ENCODE data around the gene GCGR. TPM values are rescaled to one million over a fixed set of nuclear protein-coding genes. Genes with fewer than 3 reads are reported as not detected.

The GCGR gene
- total and polyA plus RNA-seq, 2 of the 13 experiments (the other 11 are each of a cell fraction or from before 2014, with no cell fraction given): 0.04 to 0.13 TPM

DNA sequence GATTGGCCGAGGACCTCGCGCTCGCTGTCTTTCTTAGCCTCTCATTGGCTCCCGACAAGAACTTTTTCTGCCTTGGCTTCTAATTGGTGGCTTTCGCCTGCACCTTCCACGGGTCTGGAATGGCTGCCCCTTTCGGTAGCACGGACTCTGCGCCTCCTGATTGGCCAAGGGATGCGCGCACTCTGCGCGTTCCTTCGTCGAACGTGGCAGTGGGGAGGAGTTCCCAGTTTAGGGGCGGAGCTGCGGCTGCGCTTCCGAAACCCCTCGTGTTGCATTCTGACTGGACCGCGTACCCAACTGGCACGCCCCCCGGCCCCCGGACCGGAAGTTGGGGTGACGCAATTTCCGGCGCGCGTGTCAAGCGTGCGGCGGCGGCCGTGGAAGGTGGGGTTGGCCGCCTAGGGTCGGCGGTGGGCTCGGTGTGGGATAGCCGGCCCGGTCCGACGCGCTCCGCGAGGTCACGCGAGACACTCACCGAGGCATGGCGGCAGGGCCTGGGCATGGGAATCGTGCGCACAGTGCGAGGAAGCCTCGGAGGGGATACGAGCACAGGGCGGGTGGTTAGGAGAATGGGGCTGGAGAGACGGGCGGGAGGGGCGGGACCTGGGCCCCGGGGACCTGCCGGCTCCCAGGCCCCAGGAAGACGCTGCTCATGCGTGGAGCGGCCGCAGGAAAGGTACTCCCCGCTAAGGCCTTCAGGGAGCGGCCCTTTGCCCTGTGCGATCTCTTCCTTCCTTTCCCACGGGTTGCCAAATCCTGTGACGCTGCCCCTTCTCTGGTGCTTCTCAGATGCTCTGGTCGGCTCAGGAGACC is 57.0 kb downstream of the GCGR start (continued):
- TF ChIP-seq ZNF570 (CRISPR knock-in tag; IDR thresholded peaks at IDR 0.05; ENCODE audit: borderline replicate concordance) (no peak), ZSCAN20 (CRISPR knock-in tag; IDR thresholded peaks at IDR 0.05; ENCODE audit: borderline replicate concordance) (no peak), ZKSCAN8 (CRISPR knock-in tag; IDR thresholded peaks at IDR 0.05; ENCODE audit: borderline replicate concordance) (peak; percentile 15; the same call in 1 of the 2 replicates), ZNF781 (CRISPR knock-in tag; IDR thresholded peaks at IDR 0.05; ENCODE audit: borderline replicate concordance, not compliant biosample characterization) (peak; percentile 12), BRD4 (CRISPR knock-in tag; IDR thresholded peaks at IDR 0.05) (peak; percentile 99), NFE2 (CRISPR knock-in tag; IDR thresholded peaks at IDR 0.05) (no peak), GLI4 (CRISPR knock-in tag; IDR thresholded peaks at IDR 0.05; ENCODE audit: borderline replicate concordance) (peak; percentile 94), PPARG (CRISPR knock-in tag; conservative IDR thresholded peaks at IDR 0.05) (peak; percentile 49), ZNF589 (CRISPR knock-in tag; conservative IDR thresholded peaks at IDR 0.05) (peak; percentile 96), NCOA5 (CRISPR knock-in tag; IDR thresholded peaks at IDR 0.05) (no peak), STAT5B (CRISPR knock-in tag; IDR thresholded peaks at IDR 0.05) (peak; percentile 87; the same call in 1 of the 2 replicates)
- TF ChIP-seq, protein P1, sequence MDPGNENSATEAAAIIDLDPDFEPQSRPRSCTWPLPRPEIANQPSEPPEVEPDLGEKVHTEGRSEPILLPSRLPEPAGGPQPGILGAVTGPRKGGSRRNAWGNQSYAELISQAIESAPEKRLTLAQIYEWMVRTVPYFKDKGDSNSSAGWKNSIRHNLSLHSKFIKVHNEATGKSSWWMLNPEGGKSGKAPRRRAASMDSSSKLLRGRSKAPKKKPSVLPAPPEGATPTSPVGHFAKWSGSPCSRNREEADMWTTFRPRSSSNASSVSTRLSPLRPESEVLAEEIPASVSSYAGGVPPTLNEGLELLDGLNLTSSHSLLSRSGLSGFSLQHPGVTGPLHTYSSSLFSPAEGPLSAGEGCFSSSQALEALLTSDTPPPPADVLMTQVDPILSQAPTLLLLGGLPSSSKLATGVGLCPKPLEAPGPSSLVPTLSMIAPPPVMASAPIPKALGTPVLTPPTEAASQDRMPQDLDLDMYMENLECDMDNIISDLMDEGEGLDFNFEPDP (CRISPR knock-in tag; conservative IDR thresholded peaks at IDR 0.05): no peak
- TF ChIP-seq, protein P2, sequence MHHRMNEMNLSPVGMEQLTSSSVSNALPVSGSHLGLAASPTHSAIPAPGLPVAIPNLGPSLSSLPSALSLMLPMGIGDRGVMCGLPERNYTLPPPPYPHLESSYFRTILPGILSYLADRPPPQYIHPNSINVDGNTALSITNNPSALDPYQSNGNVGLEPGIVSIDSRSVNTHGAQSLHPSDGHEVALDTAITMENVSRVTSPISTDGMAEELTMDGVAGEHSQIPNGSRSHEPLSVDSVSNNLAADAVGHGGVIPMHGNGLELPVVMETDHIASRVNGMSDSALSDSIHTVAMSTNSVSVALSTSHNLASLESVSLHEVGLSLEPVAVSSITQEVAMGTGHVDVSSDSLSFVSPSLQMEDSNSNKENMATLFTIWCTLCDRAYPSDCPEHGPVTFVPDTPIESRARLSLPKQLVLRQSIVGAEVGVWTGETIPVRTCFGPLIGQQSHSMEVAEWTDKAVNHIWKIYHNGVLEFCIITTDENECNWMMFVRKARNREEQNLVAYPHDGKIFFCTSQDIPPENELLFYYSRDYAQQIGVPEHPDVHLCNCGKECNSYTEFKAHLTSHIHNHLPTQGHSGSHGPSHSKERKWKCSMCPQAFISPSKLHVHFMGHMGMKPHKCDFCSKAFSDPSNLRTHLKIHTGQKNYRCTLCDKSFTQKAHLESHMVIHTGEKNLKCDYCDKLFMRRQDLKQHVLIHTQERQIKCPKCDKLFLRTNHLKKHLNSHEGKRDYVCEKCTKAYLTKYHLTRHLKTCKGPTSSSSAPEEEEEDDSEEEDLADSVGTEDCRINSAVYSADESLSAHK (CRISPR knock-in tag; IDR thresholded peaks at IDR 0.05; ENCODE audit: borderline replicate concordance): no peak
- TF ChIP-seq, protein P3, sequence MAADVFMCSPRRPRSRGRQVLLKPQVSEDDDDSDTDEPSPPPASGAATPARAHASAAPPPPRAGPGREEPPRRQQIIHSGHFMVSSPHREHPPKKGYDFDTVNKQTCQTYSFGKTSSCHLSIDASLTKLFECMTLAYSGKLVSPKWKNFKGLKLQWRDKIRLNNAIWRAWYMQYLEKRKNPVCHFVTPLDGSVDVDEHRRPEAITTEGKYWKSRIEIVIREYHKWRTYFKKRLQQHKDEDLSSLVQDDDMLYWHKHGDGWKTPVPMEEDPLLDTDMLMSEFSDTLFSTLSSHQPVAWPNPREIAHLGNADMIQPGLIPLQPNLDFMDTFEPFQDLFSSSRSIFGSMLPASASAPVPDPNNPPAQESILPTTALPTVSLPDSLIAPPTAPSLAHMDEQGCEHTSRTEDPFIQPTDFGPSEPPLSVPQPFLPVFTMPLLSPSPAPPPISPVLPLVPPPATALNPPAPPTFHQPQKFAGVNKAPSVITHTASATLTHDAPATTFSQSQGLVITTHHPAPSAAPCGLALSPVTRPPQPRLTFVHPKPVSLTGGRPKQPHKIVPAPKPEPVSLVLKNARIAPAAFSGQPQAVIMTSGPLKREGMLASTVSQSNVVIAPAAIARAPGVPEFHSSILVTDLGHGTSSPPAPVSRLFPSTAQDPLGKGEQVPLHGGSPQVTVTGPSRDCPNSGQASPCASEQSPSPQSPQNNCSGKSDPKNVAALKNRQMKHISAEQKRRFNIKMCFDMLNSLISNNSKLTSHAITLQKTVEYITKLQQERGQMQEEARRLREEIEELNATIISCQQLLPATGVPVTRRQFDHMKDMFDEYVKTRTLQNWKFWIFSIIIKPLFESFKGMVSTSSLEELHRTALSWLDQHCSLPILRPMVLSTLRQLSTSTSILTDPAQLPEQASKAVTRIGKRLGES (CRISPR knock-in tag; IDR thresholded peaks at IDR 0.05; ENCODE audit: borderline replicate concordance): 0 out of 2 replicates have a peak, but pooled peaks have one; percentile 50
- TF ChIP-seq, protein P4, sequence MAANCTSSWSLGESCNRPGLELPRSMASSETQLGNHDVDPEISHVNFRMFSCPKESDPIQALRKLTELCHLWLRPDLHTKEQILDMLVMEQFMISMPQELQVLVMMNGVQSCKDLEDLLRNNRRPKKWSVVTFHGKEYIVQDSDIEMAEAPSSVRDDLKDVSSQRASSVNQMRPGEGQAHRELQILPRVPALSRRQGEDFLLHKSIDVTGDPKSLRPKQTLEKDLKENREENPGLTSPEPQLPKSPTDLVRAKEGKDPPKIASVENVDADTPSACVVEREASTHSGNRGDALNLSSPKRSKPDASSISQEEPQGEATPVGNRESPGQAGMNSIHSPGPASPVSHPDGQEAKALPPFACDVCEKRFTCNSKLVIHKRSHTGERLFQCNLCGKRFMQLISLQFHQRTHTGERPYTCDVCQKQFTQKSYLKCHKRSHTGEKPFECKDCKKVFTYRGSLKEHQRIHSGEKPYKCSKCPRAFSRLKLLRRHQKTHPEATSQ (CRISPR knock-in tag; IDR thresholded peaks at IDR 0.05; ENCODE audit: borderline replicate concordance): no peak
- TF ChIP-seq, protein P5, sequence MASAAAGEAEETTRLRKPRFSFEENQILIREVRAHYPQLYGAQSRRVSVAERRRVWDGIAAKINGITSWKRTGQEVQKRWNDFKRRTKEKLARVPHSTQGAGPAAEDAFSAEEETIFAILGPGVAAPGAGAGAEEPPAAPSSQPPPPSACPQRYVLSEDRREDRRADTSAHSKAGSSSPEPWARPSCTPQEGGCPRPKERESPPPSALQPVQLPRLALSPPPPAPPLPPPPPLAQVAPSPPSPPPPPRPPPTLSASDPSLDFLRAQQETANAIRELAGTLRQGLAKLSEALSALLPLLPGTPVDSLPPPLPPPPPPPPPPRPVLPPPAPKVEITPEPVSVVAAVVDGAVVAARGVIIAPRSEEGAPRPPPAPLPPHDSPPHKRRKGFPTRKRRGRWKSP (CRISPR knock-in tag; IDR thresholded peaks at IDR 0.05): no peak; the same call in 1 of the 2 replicates

All from HepG2 (cell line).